ENCODE results near the gene PPP2R1A.

The PPP2R1A gene

DNA sequence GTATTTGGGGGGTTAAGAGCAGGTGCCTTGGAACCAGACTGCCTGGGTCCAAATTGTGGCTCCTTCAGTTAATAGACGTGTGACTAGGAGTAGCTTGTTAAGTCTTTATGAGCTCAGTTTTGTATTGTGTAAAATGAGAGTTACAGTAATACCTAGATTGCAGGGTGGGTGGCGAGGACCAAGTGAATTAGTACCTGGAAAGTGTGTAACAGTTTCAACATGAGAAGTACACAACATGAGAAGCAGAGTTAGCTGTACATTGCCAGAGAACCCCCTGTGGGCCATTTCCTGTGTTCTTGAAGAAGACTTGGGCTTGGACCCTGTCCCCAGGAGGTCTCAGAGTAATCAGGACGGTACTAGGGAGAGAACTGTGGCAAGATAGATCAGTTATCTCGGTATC, 36.8 kb downstream of the PPP2R1A start:
- no peak overlapping the region for H3K27ac ChIP-seq (ENCODE audit: low read length)
- peaks cover 67 to 71% of the 10 kb centered on the region in 2 donors for H3K36me3 ChIP-seq (ENCODE audit: control insufficient read depth in 1 of 2, insufficient read depth in 2 of 2, low read length in 2 of 2)
- no peaks in the 10 kb centered on the region for H3K27me3 ChIP-seq (ENCODE audit: low read depth, low read length)
- no peak overlapping the region for H3K4me3 ChIP-seq (ENCODE audit: low read depth in 1 of 2, low read length in 2 of 2)
- H3K9me3 ChIP-seq (ENCODE audit: control insufficient read depth in 1 of 2, low read length in 2 of 2) = no peaks in the 10 kb centered on the region
- H3K4me1 ChIP-seq (ENCODE audit: control insufficient read depth in 1 of 2, insufficient read depth in 2 of 2, low read length in 2 of 2) = no peaks in the 10 kb centered on the region

DNA sequence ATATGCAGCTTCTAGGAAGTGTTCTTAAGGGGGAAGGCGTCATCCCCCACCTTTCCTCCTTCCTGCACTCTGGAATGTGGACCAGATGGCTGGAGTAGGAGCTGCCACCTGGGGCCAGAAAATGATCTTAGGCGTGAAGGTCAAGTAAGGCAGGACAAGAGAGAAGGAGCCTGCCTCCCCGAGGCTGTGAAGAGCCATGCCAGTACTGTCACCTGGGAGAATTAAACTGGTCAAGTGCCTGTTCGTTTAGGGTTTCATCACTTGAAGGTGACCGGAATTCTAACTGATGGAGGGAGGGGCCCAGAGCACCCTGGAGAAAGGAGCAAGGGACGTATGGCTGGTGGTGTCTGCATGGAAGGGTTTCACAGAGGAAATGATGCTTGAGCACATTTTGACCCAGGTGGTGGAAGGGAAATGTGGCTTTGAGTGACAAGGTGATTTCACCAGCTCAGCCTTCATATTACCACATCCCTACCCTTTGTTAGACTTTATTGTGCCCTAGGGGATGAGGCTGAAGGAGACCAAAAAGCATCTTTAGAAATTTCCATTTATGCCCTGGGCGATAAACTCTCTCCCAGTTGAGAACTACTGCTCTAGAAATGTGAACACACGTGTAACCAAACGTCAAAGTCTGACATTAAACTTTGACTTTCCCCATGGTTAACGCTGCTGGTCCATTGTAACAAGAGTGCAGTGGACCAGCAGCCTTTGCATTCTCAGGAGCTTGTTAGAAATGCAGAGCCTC, 37.5 kb downstream of the PPP2R1A start:
- Histone ChIP-seq H3K27ac (ENCODE audit: low read length) (no peak overlapping the region), H3K27me3 (ENCODE audit: low read depth, low read length) (no peaks in the 10 kb centered on the region), H3K36me3 (ENCODE audit: control insufficient read depth in 1 of 2, insufficient read depth in 2 of 2, low read length in 2 of 2) (peaks cover 60 to 64% of the 10 kb centered on the region in 2 donors), H3K9me3 (ENCODE audit: control insufficient read depth in 1 of 2, low read length in 2 of 2) (no peaks in the 10 kb centered on the region), H3K4me1 (ENCODE audit: control insufficient read depth in 1 of 2, insufficient read depth in 2 of 2, low read length in 2 of 2) (no peaks in the 10 kb centered on the region), H3K4me3 (ENCODE audit: low read depth in 1 of 2, low read length in 2 of 2) (no peak overlapping the region)

DNA sequence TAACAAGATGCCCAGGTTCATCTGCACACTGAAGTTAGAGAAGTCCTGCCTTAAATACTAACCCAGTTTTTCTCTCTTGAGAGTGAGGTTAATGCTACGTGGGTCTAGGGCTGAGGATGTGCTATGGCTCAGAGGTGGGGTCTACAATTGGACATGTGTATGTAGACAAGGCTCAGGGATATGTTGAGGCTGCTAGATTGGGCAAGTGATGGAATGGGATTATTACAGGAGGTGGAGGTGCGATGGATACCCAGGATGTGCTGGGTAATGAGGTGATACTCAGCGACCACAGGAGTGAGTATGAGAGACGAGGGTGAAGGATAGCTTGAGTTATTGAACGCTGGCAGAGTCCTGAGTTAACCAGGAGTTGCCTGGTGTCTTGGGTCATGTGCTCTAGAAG, 38.1 kb downstream of the PPP2R1A start:
- peaks cover 54 to 58% of the 10 kb centered on the region in 2 donors for H3K36me3 ChIP-seq (ENCODE audit: control insufficient read depth in 1 of 2, insufficient read depth in 2 of 2, low read length in 2 of 2)
- no peak overlapping the region for H3K4me3 ChIP-seq (ENCODE audit: low read depth in 1 of 2, low read length in 2 of 2)
- H3K27me3 ChIP-seq (ENCODE audit: low read depth, low read length) = no peaks in the 10 kb centered on the region
- no peaks in the 10 kb centered on the region for H3K9me3 ChIP-seq (ENCODE audit: control insufficient read depth in 1 of 2, low read length in 2 of 2)
- no peaks in the 10 kb centered on the region for H3K4me1 ChIP-seq (ENCODE audit: control insufficient read depth in 1 of 2, insufficient read depth in 2 of 2, low read length in 2 of 2)
- no peak overlapping the region for H3K27ac ChIP-seq (ENCODE audit: low read length)

DNA sequence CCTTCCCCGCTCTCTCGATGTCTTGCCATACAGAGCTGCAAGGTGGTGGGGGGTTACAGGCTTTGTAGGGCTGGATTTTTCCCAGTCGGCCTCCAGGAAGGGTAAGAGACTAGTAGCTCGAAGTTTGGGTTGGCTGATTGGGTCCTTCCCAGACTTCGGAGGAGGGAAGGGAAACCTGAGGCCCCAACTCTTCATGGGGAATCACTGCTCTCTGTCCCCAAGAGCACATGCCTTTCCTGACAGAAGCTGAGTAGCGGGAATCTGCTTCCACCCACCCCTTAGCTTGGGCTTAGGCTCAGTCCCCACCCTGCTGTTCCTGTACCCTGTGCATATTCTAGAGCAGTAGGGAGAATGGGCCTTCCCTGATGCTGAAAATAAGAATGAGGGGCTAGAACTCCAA, 39.7 kb downstream of the PPP2R1A start:
- no peaks in the 10 kb centered on the region for H3K4me1 ChIP-seq (ENCODE audit: control insufficient read depth in 1 of 2, insufficient read depth in 2 of 2, low read length in 2 of 2)
- no peak overlapping the region for H3K4me3 ChIP-seq (ENCODE audit: low read depth in 1 of 2, low read length in 2 of 2)
- peaks cover 39 to 42% of the 10 kb centered on the region in 2 donors for H3K36me3 ChIP-seq (ENCODE audit: control insufficient read depth in 1 of 2, insufficient read depth in 2 of 2, low read length in 2 of 2)
- no peaks in the 10 kb centered on the region for H3K27me3 ChIP-seq (ENCODE audit: low read depth, low read length)
- no peak overlapping the region for H3K27ac ChIP-seq (ENCODE audit: low read length)
- H3K9me3 ChIP-seq (ENCODE audit: control insufficient read depth in 1 of 2, low read length in 2 of 2) = no peaks in the 10 kb centered on the region

DNA sequence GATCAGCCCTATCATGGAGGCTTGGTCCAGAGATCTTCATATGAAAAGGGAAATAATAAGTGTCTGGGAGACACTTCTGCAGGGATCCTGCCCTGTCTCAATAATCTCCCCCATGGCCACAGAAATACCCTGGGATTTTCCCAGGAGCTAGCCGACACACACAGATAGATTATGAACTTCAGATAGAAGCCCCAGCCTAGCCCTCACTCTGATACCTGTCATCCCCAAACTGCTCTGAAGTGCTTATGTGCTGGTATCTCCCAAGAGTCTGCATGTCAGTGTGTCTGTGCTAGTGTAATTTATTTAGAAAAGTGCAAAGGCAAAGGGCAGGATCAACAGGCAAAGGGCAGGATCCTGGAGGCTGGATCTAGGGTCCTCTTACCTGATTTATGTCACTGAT, 40.8 kb downstream of the PPP2R1A start:
- no peak overlapping the region for H3K27ac ChIP-seq (ENCODE audit: low read length)
- H3K4me1 ChIP-seq (ENCODE audit: control insufficient read depth in 1 of 2, insufficient read depth in 2 of 2, low read length in 2 of 2) = no peaks in the 10 kb centered on the region
- no peaks in the 10 kb centered on the region for H3K9me3 ChIP-seq (ENCODE audit: control insufficient read depth in 1 of 2, low read length in 2 of 2)
- H3K27me3 ChIP-seq (ENCODE audit: low read depth, low read length) = no peaks in the 10 kb centered on the region
- peaks cover 31 to 32% of the 10 kb centered on the region in 2 donors for H3K36me3 ChIP-seq (ENCODE audit: control insufficient read depth in 1 of 2, insufficient read depth in 2 of 2, low read length in 2 of 2)
- no peak overlapping the region for H3K4me3 ChIP-seq (ENCODE audit: low read depth in 1 of 2, low read length in 2 of 2)

DNA sequence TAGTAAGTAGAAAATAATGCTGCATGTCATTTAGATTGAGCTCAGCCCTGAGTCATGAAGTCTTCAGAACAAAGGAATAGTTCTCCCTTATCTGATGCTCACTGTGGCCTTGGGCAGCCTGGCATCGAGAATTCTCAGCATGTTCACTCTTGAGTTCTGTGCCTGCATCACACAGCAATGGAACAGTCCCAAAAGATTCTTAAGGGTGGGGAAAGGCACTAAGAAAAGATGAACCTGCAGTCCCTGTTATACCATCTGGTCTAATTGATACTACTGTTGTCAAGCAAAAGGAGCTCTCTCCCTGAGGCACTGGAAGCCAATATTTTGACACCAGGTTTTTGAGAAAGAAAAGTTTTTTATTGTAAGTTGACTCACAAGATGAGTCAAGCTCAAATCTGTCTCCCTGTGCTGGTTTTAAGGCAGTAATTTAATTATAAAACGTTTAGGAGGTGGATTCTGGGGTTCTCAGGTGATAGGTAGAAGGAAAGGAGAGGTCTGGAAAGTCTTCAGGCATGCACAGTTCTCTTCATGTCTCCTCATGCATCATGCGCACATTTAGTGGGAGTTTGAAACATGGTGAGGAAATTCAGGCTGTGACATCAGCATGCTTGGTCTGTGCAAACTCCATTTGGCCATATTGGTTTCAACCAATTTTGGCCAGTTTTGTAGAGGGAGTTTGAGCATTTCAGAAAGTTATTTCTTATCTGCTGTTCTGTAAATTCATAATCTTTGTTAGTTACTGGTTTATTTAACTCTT, 41.5 kb downstream of the PPP2R1A start:
- H3K4me1 ChIP-seq (ENCODE audit: control insufficient read depth in 1 of 2, insufficient read depth in 2 of 2, low read length in 2 of 2) = no peaks in the 10 kb centered on the region
- H3K27ac ChIP-seq (ENCODE audit: low read length) = no peak overlapping the region
- H3K27me3 ChIP-seq (ENCODE audit: low read depth, low read length) = no peaks in the 10 kb centered on the region
- peaks cover 24 to 26% of the 10 kb centered on the region in 2 donors for H3K36me3 ChIP-seq (ENCODE audit: control insufficient read depth in 1 of 2, insufficient read depth in 2 of 2, low read length in 2 of 2)
- H3K9me3 ChIP-seq (ENCODE audit: control insufficient read depth in 1 of 2, low read length in 2 of 2) = no peaks in the 10 kb centered on the region
- no peak overlapping the region for H3K4me3 ChIP-seq (ENCODE audit: low read depth in 1 of 2, low read length in 2 of 2)

DNA sequence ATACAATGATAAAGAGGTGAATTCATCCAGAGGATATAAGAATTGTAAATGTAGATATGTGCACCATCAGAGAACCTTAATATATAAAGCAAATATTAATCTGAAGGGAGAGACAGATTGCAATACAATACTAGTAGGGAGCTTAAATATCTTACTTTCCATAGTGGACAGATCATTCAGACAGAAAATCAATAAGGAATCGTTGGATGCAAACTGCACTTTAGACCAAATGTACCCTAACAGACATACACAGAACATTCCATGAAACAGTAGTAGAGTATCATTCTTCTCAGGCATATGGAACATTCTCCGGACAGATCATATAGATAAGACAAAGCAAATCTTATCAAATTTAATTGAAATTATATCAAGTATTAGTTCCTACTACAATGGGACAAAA, 44.6 kb downstream of the PPP2R1A start:
- no peak overlapping the region for H3K4me3 ChIP-seq (ENCODE audit: low read depth in 1 of 2, low read length in 2 of 2)
- peaks cover 4% of the 10 kb centered on the region for H3K27me3 ChIP-seq (ENCODE audit: low read depth, low read length)
- peaks cover 0 to 5% of the 10 kb centered on the region in 2 donors for H3K36me3 ChIP-seq (ENCODE audit: control insufficient read depth in 1 of 2, insufficient read depth in 2 of 2, low read length in 2 of 2)
- H3K9me3 ChIP-seq (ENCODE audit: control insufficient read depth in 1 of 2, low read length in 2 of 2) = no peaks in the 10 kb centered on the region
- H3K4me1 ChIP-seq (ENCODE audit: control insufficient read depth in 1 of 2, insufficient read depth in 2 of 2, low read length in 2 of 2) = no peaks in the 10 kb centered on the region
- no peak overlapping the region for H3K27ac ChIP-seq (ENCODE audit: low read length)

DNA sequence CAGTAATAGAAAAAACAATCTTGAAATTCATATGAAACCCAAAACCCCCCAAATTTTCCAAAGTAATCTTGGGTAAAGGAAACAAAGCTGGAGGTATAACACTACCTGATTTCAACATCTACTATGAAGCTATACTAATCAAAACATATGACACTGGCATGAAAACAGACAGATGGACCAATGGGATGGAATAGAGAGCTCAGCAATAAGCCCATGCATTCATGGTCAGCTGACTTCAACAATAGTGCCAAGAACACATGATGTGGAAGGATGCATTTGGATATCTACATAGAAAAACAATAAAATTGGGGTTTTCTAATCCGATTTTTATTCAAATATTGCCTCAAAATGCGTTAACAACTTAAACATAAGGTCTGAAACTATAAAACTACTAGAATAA, 47.3 kb downstream of the PPP2R1A start:
- no peaks in the 10 kb centered on the region for H3K36me3 ChIP-seq (ENCODE audit: control insufficient read depth in 1 of 2, insufficient read depth in 2 of 2, low read length in 2 of 2)
- no peak overlapping the region for H3K27ac ChIP-seq (ENCODE audit: low read length)
- H3K4me3 ChIP-seq (ENCODE audit: low read depth in 1 of 2, low read length in 2 of 2) = no peak overlapping the region
- H3K9me3 ChIP-seq (ENCODE audit: control insufficient read depth in 1 of 2, low read length in 2 of 2) = no peaks in the 10 kb centered on the region
- H3K27me3 ChIP-seq (ENCODE audit: low read depth, low read length) = peaks cover 4% of the 10 kb centered on the region
- no peaks in the 10 kb centered on the region for H3K4me1 ChIP-seq (ENCODE audit: control insufficient read depth in 1 of 2, insufficient read depth in 2 of 2, low read length in 2 of 2)

DNA sequence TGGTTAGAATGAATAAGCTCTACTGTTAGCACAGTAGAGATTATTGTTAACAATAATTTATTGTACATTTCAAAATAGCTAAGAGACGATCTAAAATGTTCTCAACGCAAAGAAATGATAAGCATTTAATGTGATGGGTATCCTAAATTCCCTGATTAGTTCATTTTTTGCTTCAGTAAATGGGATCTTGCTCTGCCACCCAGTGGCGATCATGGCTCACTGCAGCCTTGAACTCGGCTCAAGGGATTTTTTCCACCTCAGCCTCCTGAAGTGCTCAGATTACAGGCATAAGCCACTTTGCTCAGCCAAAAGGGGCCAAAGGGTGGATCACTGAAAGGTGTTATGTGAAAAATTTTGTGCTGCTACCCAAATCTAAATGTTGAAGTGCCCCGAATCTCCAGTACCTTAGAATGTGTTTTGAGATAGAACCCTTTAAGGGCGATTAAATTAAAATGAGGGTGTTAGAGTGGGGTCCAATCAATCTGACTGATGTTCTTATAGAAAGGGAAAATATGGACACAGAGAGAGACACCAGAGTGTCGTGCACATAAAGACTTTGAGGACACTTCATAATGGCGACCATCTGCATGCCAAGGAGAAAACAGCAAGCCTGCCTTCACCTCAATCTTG, 48.0 kb downstream of the PPP2R1A start:
- H3K4me1 ChIP-seq (ENCODE audit: control insufficient read depth in 1 of 2, insufficient read depth in 2 of 2, low read length in 2 of 2) = no peaks in the 10 kb centered on the region
- H3K9me3 ChIP-seq (ENCODE audit: control insufficient read depth in 1 of 2, low read length in 2 of 2) = no peaks in the 10 kb centered on the region
- H3K27ac ChIP-seq (ENCODE audit: low read length) = no peak overlapping the region
- peaks cover 4% of the 10 kb centered on the region for H3K27me3 ChIP-seq (ENCODE audit: low read depth, low read length)
- H3K36me3 ChIP-seq (ENCODE audit: control insufficient read depth in 1 of 2, insufficient read depth in 2 of 2, low read length in 2 of 2) = no peaks in the 10 kb centered on the region
- no peak overlapping the region for H3K4me3 ChIP-seq (ENCODE audit: low read depth in 1 of 2, low read length in 2 of 2)

DNA sequence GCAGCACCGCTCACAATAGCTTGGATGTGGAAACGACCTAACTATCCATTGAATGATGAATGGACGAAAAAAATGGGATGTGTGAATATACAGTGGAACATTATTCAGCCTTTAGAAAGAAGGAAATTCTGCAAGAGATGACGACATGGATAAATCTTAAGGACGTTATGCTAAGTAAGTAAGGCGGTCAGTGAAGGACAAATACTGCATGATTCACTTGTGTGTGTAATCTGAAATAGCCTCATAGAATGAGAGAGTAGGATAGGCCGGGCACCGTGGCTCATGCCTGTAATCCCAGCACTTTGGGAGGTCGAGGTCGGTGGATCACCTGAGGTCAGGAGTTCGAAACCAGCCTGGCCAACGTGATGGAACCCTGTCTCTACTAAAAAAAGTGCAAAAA, 54.2 kb downstream of the PPP2R1A start:
- no peaks in the 10 kb centered on the region for H3K4me1 ChIP-seq (ENCODE audit: control insufficient read depth in 1 of 2, insufficient read depth in 2 of 2, low read length in 2 of 2)
- no peak overlapping the region for H3K4me3 ChIP-seq (ENCODE audit: low read depth in 1 of 2, low read length in 2 of 2)
- H3K27ac ChIP-seq (ENCODE audit: low read length) = no peak overlapping the region
- H3K9me3 ChIP-seq (ENCODE audit: control insufficient read depth in 1 of 2, low read length in 2 of 2) = no peaks in the 10 kb centered on the region
- no peaks in the 10 kb centered on the region for H3K27me3 ChIP-seq (ENCODE audit: low read depth, low read length)
- H3K36me3 ChIP-seq (ENCODE audit: control insufficient read depth in 1 of 2, insufficient read depth in 2 of 2, low read length in 2 of 2) = no peaks in the 10 kb centered on the region

DNA sequence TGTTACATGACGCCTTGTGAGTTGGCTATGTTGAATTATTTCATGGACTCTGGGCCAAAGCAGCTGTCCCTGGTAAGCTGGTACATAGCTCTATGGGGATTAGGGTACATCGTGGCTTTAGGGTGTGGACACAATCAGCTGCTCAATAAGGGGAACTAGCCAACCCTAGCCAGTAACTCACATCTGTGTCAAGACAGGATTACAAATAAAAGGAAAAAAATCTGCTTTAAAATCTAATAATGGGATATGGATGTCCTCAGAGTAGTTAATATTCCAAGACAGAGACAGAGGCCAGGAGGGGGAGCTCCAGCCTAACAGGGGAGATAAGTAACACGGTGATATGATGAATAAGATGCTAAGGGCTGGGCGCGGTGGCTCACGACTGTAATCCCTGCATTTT, 58.4 kb downstream of the PPP2R1A start:
- no peaks in the 10 kb centered on the region for H3K4me1 ChIP-seq (ENCODE audit: control insufficient read depth in 1 of 2, insufficient read depth in 2 of 2, low read length in 2 of 2)
- no peak overlapping the region for H3K27ac ChIP-seq (ENCODE audit: low read length)
- no peaks in the 10 kb centered on the region for H3K36me3 ChIP-seq (ENCODE audit: control insufficient read depth in 1 of 2, insufficient read depth in 2 of 2, low read length in 2 of 2)
- H3K9me3 ChIP-seq (ENCODE audit: control insufficient read depth in 1 of 2, low read length in 2 of 2) = no peaks in the 10 kb centered on the region
- no peaks in the 10 kb centered on the region for H3K27me3 ChIP-seq (ENCODE audit: low read depth, low read length)
- no peak overlapping the region for H3K4me3 ChIP-seq (ENCODE audit: low read depth in 1 of 2, low read length in 2 of 2)
